IPS-18a (cell line): ENCODE data around the gene IPPK.

Experiments
- H3K27ac ChIP-seq: one replicate; pipeline ENCODE4 v1.5.1; 2013; ENCODE audit warnings: low read length
- H3K27me3 ChIP-seq: one replicate; pipeline ENCODE4 v1.6.1; 2013; ENCODE audit warnings: mild to moderate bottlenecking, low read length; ENCODE audit not compliant: control insufficient read depth, insufficient read depth
- H3K36me3 ChIP-seq: one replicate; pipeline ENCODE4 v1.6.1; 2013; ENCODE audit warnings: low read depth, low read length; ENCODE audit not compliant: control insufficient read depth
- H3K4me1 ChIP-seq: one replicate; pipeline ENCODE4 v1.6.1; 2013; ENCODE audit warnings: low read depth, low read length; ENCODE audit not compliant: control insufficient read depth
- H3K4me3 ChIP-seq: one replicate; pipeline ENCODE4 v1.5.1; 2013; ENCODE audit warnings: low read length
- H3K9ac ChIP-seq: one replicate; pipeline ENCODE4 v1.6.1; 2013; ENCODE audit warnings: mild to moderate bottlenecking, low read length, moderate library complexity
- H3K9me3 ChIP-seq: one replicate; pipeline ENCODE4 v1.6.1; 2013; ENCODE audit warnings: low read depth, low read length; ENCODE audit not compliant: control insufficient read depth

The IPPK gene

DNA sequence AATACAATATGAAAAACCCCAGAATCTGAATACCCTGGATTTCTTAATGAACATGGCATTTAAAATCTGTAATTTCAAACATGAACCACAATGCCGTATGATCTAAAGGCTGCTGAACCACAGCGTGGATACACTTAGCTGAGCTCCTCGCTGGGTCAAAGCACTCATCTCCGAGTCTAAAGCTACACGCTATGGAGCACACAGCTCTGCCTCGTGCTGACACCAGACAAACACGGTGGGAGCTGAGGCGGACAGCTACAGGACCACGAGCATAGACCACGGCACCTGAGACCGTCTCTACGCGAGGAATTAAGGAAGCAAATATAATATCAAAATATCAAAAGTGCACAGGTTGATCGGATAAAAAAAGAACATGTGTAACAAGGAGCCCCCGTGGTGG, 42.8 kb upstream of the IPPK start:
- Histone ChIP-seq H3K9me3 (no peaks in the 10 kb centered on the region), H3K27me3 (no peaks in the 10 kb centered on the region), H3K27ac (no peak overlapping the region), H3K9ac (no peak overlapping the region), H3K4me3 (no peak overlapping the region), H3K4me1 (no peaks in the 10 kb centered on the region), H3K36me3 (peaks cover 44% of the 10 kb centered on the region)

DNA sequence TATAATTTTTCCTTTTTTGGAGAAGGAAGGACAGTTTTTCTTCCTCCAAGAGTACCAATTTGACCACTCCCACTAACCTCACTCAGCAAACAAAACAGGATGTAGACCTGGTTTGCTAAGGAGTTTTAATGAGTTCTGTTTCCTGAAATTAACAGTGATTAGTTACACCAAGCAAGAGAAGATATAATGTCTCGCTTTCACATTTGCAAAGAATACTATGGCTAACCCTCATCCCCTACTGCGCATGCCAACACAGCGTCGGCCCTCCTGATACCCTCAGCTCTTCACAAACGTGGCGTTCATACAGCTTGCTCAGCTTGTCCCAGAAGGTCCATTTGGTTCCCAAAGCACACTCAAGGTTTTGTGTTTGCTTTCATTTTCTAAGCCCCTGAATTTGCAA, 41.9 kb upstream of the IPPK start:
- H3K27ac ChIP-seq = no peak overlapping the region
- no peaks in the 10 kb centered on the region for H3K27me3 ChIP-seq
- H3K4me1 ChIP-seq = no peaks in the 10 kb centered on the region
- H3K9ac ChIP-seq = no peak overlapping the region
- H3K4me3 ChIP-seq = no peak overlapping the region
- no peaks in the 10 kb centered on the region for H3K9me3 ChIP-seq
- H3K36me3 ChIP-seq = peaks cover 40% of the 10 kb centered on the region

DNA sequence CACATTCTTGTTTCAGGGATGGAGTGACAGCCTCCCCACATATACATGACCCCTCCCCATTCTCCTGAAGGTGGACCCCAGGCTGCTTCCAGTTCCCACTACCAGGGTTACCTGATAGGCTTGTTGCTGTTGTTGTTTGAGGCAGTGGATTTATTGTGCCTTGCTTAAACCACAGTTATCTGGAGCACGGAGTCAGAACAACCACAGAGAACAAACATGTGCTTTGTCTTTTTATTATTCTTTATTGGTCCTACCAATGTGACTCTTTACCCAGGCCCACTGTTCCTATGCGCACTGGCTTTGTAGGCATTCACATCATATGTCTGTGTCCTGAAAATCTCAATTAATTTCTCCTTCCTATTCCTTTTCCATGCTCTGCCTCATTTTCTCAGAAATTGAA, 41.2 kb upstream of the IPPK start:
- Histone ChIP-seq H3K27me3 (no peaks in the 10 kb centered on the region), H3K36me3 (peaks cover 39% of the 10 kb centered on the region), H3K27ac (no peak overlapping the region), H3K4me1 (no peaks in the 10 kb centered on the region), H3K4me3 (no peak overlapping the region), H3K9ac (no peak overlapping the region), H3K9me3 (no peaks in the 10 kb centered on the region)

DNA sequence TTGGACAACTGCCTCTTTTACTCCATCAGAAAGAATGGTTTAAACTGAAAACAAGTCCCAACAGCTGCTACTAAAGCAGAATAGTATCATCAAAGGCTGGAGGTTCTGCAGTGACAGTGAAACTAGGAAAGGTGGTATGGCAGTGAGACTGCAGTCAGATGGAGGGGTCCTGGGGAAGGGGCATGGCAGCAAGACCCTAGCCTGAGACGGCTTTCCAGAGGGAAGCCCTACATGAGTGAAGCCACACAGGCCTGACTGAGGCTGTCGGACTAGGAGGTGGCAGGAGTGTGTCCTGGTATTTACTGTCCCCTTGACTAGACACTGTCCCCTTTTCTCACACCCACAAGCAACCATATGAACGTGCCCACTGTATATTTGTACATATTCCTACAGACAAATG, 40.4 kb upstream of the IPPK start:
- H3K4me3 ChIP-seq = no peak overlapping the region
- H3K9ac ChIP-seq = no peak overlapping the region
- peaks cover 31% of the 10 kb centered on the region for H3K36me3 ChIP-seq
- no peaks in the 10 kb centered on the region for H3K27me3 ChIP-seq
- H3K27ac ChIP-seq = no peak overlapping the region
- no peaks in the 10 kb centered on the region for H3K4me1 ChIP-seq
- no peaks in the 10 kb centered on the region for H3K9me3 ChIP-seq

DNA sequence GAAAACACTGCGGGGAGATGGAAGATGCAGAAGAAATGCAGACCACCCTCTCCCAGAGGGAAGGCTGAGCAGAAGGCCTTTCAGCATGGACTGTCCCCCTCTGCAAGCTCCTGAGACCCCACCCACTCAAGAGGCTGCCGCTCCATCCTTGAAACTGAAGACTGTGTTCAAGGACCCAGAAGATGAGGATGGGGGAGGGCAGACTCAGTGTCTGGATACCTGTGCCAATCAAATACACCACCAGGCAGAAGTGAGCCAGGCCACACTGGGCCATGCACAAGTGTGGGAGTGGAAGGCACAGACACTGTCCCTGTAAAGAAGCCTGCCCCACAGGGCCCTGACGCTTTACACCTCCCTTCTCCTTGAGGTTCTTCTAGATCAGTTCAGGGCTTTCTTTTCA, 40.0 kb upstream of the IPPK start:
- H3K9me3 ChIP-seq = no peaks in the 10 kb centered on the region
- no peaks in the 10 kb centered on the region for H3K4me1 ChIP-seq
- H3K4me3 ChIP-seq = no peak overlapping the region
- H3K27me3 ChIP-seq = no peaks in the 10 kb centered on the region
- H3K27ac ChIP-seq = no peak overlapping the region
- peaks cover 27% of the 10 kb centered on the region for H3K36me3 ChIP-seq
- no peak overlapping the region for H3K9ac ChIP-seq

DNA sequence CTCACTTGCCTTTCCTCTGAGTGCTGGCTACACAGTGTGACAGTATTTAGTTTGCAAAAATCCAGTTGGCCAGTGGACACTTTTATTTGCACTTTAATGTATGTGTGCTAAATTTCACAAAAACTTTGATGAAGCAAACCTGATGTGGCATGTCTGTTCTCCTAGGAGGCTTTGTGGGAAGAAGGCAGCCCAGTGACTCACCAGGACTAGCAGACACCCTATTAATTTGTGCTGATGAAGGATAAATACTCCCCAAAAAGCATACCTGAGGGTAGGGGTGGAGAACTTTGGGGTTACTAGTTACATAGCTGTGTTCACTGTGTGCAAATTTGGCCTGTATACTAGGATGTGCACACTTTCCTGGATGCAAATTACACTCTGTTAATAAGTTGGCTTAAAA, 39.3 kb upstream of the IPPK start:
- H3K36me3 ChIP-seq = peaks cover 20% of the 10 kb centered on the region

DNA sequence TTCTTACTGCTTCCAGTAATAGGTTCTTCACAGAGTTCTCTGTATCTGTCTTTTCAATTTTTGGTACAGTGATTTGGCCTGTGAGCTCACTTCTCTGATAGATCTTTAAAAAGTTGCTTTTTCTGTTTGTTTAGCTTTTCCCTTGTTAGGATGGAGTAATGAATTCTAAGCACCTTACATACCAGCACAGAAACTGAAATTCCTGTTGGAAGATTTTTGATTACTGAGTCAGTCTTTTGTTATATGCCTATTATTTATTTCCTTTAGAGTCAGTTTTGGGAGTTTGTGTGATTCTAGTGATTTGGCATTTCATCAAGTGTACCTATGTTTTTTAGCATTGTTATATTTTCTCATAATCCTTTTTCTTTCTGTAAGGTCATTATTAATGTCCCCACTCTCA, 37.6 kb upstream of the IPPK start:
- Histone ChIP-seq H3K27ac (no peak overlapping the region), H3K27me3 (no peaks in the 10 kb centered on the region), H3K9me3 (no peaks in the 10 kb centered on the region), H3K36me3 (peaks cover 9% of the 10 kb centered on the region), H3K9ac (no peak overlapping the region), H3K4me1 (no peaks in the 10 kb centered on the region), H3K4me3 (no peak overlapping the region)

More for the DNA sequence above, 39.3 kb upstream of the IPPK start:
- Histone ChIP-seq H3K4me1 (no peaks in the 10 kb centered on the region), H3K9me3 (no peaks in the 10 kb centered on the region), H3K9ac (no peak overlapping the region), H3K27ac (no peak overlapping the region), H3K4me3 (no peak overlapping the region), H3K27me3 (no peaks in the 10 kb centered on the region)

DNA sequence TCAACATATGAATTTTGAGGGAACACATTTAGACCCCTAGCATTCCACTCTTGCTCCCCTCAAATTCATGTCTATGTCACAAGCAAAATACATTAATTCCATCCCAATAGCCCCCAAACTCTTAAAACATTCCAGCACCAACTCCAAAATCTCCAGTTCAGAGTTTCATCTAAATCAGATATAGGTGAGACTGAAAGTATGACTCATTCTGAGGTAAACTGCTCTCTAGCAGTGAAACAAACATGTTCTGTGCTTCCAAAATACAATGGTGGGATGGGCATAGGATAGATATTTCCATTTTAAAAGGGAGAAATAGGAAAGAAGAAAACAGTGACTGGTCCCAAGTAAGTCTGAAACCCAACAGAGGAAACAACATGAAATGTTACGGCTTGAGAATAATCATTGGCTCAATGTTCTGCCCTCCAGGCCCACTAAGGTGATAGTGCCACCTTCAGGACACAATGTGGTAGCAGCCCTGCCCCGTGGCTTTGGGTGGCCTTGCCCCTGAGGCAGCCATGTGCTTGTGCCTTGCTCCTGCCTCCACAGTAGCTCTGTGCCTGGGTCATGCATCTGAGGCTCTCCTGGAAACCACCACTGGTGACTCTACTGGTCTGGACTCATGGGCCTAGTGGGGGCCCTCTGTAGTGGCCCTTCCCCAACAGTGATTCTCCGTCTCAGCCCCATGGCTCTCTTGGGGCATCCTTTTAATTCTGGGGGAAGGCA, 36.4 kb upstream of the IPPK start:
- H3K27ac ChIP-seq = no peak overlapping the region
- no peaks in the 10 kb centered on the region for H3K27me3 ChIP-seq
- H3K4me3 ChIP-seq = no peak overlapping the region
- no peak overlapping the region for H3K9ac ChIP-seq
- no peaks in the 10 kb centered on the region for H3K4me1 ChIP-seq
- H3K36me3 ChIP-seq = peaks cover 9% of the 10 kb centered on the region
- no peaks in the 10 kb centered on the region for H3K9me3 ChIP-seq

DNA sequence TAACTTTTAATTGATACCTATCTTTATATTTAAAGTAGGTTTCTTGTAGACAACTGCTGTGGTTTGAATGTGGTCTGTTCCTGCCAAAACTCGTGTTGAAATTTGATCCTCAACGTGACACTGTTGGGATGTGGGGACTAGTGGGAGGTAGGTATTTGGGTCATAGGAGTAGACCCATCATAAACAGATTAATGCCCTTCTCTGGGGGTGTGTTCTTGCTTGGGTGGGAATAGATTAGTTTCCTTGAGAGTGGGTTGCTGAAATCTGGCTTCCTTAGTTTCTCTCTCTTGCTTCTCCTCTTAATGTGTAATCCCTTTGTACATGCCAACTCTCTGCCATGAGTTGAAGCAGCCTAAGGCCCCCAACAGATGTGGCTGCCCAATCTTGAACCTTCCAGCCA, 34.6 kb upstream of the IPPK start:
- H3K9ac ChIP-seq = no peak overlapping the region
- H3K27ac ChIP-seq = no peak overlapping the region
- H3K4me1 ChIP-seq = no peaks in the 10 kb centered on the region
- H3K4me3 ChIP-seq = no peak overlapping the region
- H3K36me3 ChIP-seq = peaks cover 4% of the 10 kb centered on the region
- H3K9me3 ChIP-seq = no peaks in the 10 kb centered on the region
- H3K27me3 ChIP-seq = no peaks in the 10 kb centered on the region

DNA sequence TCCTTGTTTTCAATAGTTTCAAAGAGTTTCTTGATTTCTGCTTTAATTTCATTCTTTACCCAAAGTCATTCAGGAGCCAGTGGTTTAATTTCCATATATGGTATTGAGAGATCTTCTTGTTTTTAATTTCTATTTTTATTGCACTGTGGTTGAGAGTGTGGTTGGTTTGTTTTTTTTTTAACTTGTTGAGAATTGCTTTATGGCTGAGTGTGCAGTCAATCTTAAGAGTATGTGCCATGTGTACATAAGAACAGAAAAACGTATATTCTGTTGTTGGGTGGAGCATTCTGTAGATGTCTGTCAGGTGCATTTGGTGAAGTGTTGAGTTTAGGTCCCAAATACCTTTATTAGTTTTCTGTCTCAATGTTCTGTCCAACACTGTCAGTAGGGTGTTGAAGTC, 26.7 kb upstream of the IPPK start:
- Histone ChIP-seq H3K9ac (no peak overlapping the region), H3K4me3 (no peak overlapping the region), H3K4me1 (no peaks in the 10 kb centered on the region), H3K36me3 (no peaks in the 10 kb centered on the region), H3K27ac (no peak overlapping the region), H3K27me3 (no peaks in the 10 kb centered on the region), H3K9me3 (peaks cover 10% of the 10 kb centered on the region)

DNA sequence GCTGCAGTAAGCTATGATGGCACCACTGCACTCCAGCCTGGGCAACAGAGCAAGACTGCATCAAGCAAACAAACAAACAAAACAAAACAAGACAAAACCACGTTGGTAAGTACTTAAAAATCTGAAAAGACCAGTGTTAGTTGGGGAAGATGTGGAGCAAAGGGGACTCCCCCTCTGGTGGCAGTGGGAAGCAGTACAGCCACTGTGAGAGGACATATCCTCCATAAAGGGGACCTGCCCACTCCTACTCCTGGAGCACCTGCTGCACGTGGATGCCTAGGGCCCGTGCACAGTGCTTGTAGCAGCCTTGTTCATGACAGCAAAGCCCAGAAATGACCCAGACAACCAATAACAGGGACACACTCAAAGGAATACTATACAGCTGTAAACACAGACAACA, 17.0 kb upstream of the IPPK start:
- Histone ChIP-seq H3K9ac (no peak overlapping the region), H3K4me3 (no peak overlapping the region), H3K27ac (no peak overlapping the region), H3K27me3 (no peaks in the 10 kb centered on the region), H3K4me1 (no peaks in the 10 kb centered on the region), H3K36me3 (no peaks in the 10 kb centered on the region), H3K9me3 (no peaks in the 10 kb centered on the region)

DNA sequence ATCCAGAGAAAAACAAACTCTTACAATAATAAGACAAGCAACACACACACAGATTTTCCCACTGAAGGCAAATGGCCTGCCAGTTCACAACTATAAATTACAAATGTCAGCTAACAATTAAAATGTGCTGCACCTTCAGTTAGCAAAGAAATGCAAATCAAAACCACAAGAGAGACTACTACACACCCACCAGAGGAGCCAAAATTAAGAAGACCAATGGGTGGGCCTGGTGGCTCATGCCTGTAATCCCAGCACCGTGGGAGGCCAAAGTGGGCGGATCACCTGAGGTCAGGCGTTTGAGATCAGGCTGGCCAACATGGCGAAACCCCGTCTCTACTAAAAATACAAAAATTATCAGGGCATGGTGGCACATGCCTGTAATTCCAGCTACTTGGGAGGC, 15.1 kb upstream of the IPPK start:
- Histone ChIP-seq H3K4me1 (peaks cover under 1% of the 10 kb centered on the region), H3K27me3 (no peaks in the 10 kb centered on the region), H3K36me3 (no peaks in the 10 kb centered on the region), H3K27ac (no peak overlapping the region), H3K9me3 (no peaks in the 10 kb centered on the region), H3K9ac (no peak overlapping the region), H3K4me3 (no peak overlapping the region)
